Tibial nerve (tissue), 4 donors: ENCODE data around the gene OR6K2. TPM values are rescaled to one million over a fixed set of nuclear protein-coding genes. Genes with fewer than 3 reads are reported as not detected.

Source experiments
- DNase-seq, 2 donors: peaks; one replicate each; pipeline ENCODE4 v3.0.0-alpha.2; 2019; ENCODE audit warnings: low spot score in 2 of 2
- H3K27ac ChIP-seq, 4 donors: fragments of 200-600 bp; sonication (generic) in 3 of 4; one replicate each; pipeline ENCODE4 v1.5.1; 2017 to 2019; ENCODE audit warnings: mild to moderate bottlenecking in 1 of 4
- H3K27me3 ChIP-seq, 2 donors: fragments of 200-600 bp; sonication (generic) in 1 of 2; one replicate each; pipeline versions ENCODE4 v1.5.1 to v1.6.0; 2017 to 2019
- H3K36me3 ChIP-seq, 3 donors: fragments of 200-600 bp; sonication (generic); one replicate each; pipeline ENCODE4 v1.5.1; 2018 to 2019
- H3K4me1 ChIP-seq, 4 donors: fragments of 200-600 bp; sonication (generic) in 3 of 4; one replicate each; pipeline ENCODE4 v1.5.1; 2017 to 2019
- H3K4me3 ChIP-seq, 4 donors: fragments of 200-600 bp; sonication (generic) in 3 of 4; one replicate each; pipeline ENCODE4 v1.5.1; 2017 to 2019; ENCODE audit warnings: mild to moderate bottlenecking in 1 of 4, moderate library complexity in 1 of 4
- H3K9me3 ChIP-seq, 4 donors: fragments of 200-600 bp; sonication (generic) in 3 of 4; one replicate each; pipeline ENCODE4 v1.5.1; 2017 to 2019
- EP300 ChIP-seq, 2 donors: sonication (generic); formaldehyde crosslinking; IDR thresholded peaks; one replicate each; pipeline ENCODE4 v1.6.1; 2017; ENCODE audit warnings: antibody characterized with exemption in 2 of 2, mild to moderate bottlenecking in 1 of 2
- POLR2A ChIP-seq, 2 donors: fragments of 450-650 bp; IDR thresholded peaks; one replicate each; pipeline ENCODE4 v1.6.1; 2017; ENCODE audit warnings: antibody characterized with exemption in 2 of 2, mild to moderate bottlenecking in 2 of 2, moderate library complexity in 2 of 2
- WGBS, 2 donors: methylation state at CpG; one replicate each; pipeline ENCODE4 v1.1.5; 2018; 5-methylcytosine and 5-hydroxymethylcytosine counted together
- total RNA-seq, 4 donors: library from RNA; depleted of rRNA; stranded (reverse); fragments of >200 nt; gene quantifications; one replicate each; pipeline ENCODE4 v1.1.0, GENCODE V29; 2016
- TF ChIP-seq, protein P1 (sequence below), 5 experiments: fragments of 200-600 bp in 3 of 5; fragments of 450-650 bp in 2 of 5; sonication (generic) in 3 of 5; IDR thresholded peaks; one replicate each; pipeline ENCODE4 v1.5.1; 2016 to 2019; ENCODE audit warnings: antibody characterized with exemption in 5 of 5, mild to moderate bottlenecking in 3 of 5, moderate library complexity in 2 of 5

OR6K2 gene
- total RNA-seq, 4 donors from 2014 or later: not detected

- DNase-seq: no peak
- no peaks in the 10 kb centered on the region for H3K4me1 ChIP-seq
- H3K4me3 ChIP-seq: no peak overlapping the region
- no peaks in the 10 kb centered on the region for H3K36me3 ChIP-seq
- no peak overlapping the region for H3K27ac ChIP-seq
- WGBS, 2 donors: 67 to 75% methylated on average over 3 of the region's 3 CpGs
- TF ChIP-seq EP300 (IDR thresholded peaks at IDR 0.05): no peak
- no peak for TF ChIP-seq POLR2A (IDR thresholded peaks at IDR 0.05)
- TF ChIP-seq, protein P1, sequence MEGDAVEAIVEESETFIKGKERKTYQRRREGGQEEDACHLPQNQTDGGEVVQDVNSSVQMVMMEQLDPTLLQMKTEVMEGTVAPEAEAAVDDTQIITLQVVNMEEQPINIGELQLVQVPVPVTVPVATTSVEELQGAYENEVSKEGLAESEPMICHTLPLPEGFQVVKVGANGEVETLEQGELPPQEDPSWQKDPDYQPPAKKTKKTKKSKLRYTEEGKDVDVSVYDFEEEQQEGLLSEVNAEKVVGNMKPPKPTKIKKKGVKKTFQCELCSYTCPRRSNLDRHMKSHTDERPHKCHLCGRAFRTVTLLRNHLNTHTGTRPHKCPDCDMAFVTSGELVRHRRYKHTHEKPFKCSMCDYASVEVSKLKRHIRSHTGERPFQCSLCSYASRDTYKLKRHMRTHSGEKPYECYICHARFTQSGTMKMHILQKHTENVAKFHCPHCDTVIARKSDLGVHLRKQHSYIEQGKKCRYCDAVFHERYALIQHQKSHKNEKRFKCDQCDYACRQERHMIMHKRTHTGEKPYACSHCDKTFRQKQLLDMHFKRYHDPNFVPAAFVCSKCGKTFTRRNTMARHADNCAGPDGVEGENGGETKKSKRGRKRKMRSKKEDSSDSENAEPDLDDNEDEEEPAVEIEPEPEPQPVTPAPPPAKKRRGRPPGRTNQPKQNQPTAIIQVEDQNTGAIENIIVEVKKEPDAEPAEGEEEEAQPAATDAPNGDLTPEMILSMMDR (IDR thresholded peaks at IDR 0.05): no peak
- no peaks in the 10 kb centered on the region for H3K27me3 ChIP-seq
- no peaks in the 10 kb centered on the region for H3K9me3 ChIP-seq
Observed at GRCh38 chr1:158728510-158729225, 28.2 kb upstream of the OR6K2 start.

DNA sequence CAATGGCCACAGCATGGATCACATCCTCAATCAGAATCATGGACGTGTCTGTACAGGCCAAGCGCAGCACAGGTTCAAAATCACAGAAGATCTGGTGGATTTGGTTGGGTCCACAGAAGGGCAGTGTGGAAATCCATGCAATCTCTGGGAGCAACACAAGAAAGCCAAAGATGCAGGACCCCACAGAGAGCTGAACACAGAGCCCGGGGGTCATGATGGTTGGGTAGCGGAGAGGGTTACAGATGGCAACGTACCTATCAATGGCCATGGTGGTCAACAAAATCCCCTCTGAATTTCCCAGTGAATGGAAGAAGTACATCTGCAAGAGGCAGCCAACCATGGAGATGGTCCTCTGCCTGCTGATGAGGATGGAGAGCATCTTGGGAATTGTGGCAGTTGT is 24.0 kb upstream of the OR6K2 start:
- Histone ChIP-seq H3K27me3 (no peaks in the 10 kb centered on the region), H3K27ac (no peak overlapping the region), H3K4me1 (no peaks in the 10 kb centered on the region), H3K9me3 (no peaks in the 10 kb centered on the region), H3K4me3 (no peak overlapping the region), H3K36me3 (no peaks in the 10 kb centered on the region)
- WGBS, 2 donors: 90 to 98% methylated on average over 5 of the region's 5 CpGs
- TF ChIP-seq POLR2A (IDR thresholded peaks at IDR 0.05): no peak
- TF ChIP-seq, protein P1 (IDR thresholded peaks at IDR 0.05): no peak
- no peak for TF ChIP-seq EP300 (IDR thresholded peaks at IDR 0.05)
- no peak for DNase-seq

DNA sequence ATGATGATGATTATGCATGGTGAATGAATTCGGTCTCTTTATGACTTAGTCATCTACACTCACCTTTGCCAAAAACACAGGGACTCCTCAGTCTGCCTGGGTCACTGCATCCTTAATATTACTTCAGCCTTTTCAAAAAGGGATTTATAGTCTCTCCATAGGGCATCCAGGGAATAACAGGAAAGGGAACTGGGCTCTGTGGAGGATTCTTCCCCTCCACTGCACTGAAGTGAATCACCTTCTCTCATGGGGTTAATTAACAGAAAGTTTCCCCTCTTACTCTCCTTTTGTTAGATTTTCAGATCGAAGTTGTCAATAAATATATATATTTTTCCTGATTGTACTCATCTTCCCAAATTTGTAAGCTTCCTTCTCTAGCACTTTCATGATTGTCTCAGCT is 20.2 kb upstream of the OR6K2 start, which contains the start of gene OR6K3:
Gene OR6K3 (minus strand): TSS at position 101 of the 400 bp plus-strand sequence. CDS start 2,605 bp downstream, outside the sequence.
- WGBS, 2 donors: 74 to 82% methylated on average over 2 of the region's 2 CpGs
- no peaks in the 10 kb centered on the region for H3K36me3 ChIP-seq
- H3K4me3 ChIP-seq: no peak within 1 kb of the TSS
- TF ChIP-seq, protein P1 (IDR thresholded peaks at IDR 0.05): no peak
- TF ChIP-seq POLR2A (IDR thresholded peaks at IDR 0.05): no peak
- no peak for TF ChIP-seq EP300 (IDR thresholded peaks at IDR 0.05)
- H3K9me3 ChIP-seq: no peaks in the 10 kb centered on the region
- no peaks in the 10 kb centered on the region for H3K27me3 ChIP-seq
- H3K4me1 ChIP-seq: no peaks in the 10 kb centered on the region
- no peak within 1 kb of the TSS for H3K27ac ChIP-seq
- no peak for DNase-seq

DNA sequence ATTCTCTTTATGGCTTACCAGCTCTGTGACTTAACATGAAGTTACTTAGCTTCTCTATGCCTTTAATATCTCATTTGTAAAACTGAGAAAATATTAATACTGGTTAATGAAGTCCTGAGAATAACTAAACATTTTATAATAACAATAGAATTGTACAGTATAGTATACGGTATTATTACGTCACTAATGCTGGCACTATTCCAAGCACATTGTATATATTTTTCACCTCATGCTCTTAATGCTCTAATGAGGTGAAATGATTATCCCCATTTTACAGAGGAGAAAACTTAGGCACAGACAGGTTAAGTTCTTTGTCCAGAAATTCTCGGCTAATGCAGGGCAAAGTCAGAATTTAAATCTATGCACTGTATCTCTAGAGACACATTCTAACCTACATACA is 19.2 kb upstream of the OR6K2 start:
- TF ChIP-seq POLR2A (IDR thresholded peaks at IDR 0.05) (no peak), EP300 (IDR thresholded peaks at IDR 0.05) (no peak)
- TF ChIP-seq, protein P1 (IDR thresholded peaks at IDR 0.05): no peak
- DNase-seq: no peak
- Histone ChIP-seq H3K4me1 (no peaks in the 10 kb centered on the region), H3K36me3 (no peaks in the 10 kb centered on the region), H3K4me3 (no peak overlapping the region), H3K9me3 (no peaks in the 10 kb centered on the region), H3K27ac (no peak overlapping the region), H3K27me3 (no peaks in the 10 kb centered on the region)
- WGBS, 2 donors: 55 to 58% methylated on average over 3 of the region's 3 CpGs

- no peak for DNase-seq
- TF ChIP-seq, protein P1 (IDR thresholded peaks at IDR 0.05): no peak
- TF ChIP-seq EP300 (IDR thresholded peaks at IDR 0.05): no peak
- TF ChIP-seq POLR2A (IDR thresholded peaks at IDR 0.05): no peak
- Histone ChIP-seq H3K36me3 (no peaks in the 10 kb centered on the region), H3K27ac (no peak overlapping the region), H3K27me3 (no peaks in the 10 kb centered on the region), H3K4me3 (no peak overlapping the region), H3K9me3 (no peaks in the 10 kb centered on the region), H3K4me1 (no peaks in the 10 kb centered on the region)
- 77 to 92% methylated on average over 6 of the region's 6 CpGs for WGBS, 2 donors
Observed at GRCh38 chr1:158717344-158717743, 16.9 kb upstream of the OR6K2 start.
